GM12891 (cell line): ENCODE measurements around the gene PIN1.
"Not testable (repeated sequence)": the region's sequence is repeated elsewhere in the genome, so short reads cannot be mapped to it uniquely, and the experiment has no call there.

Source experiments
- DNase-seq: peaks from one replicate; pipeline ENCODE4 v3.0.0; 2011; ENCODE audit warnings: low spot score; ENCODE audit not compliant: insufficient read length
- FAIRE-seq: peaks from 2 replicates; lab custom pipeline; 2011; peaks lifted over from hg19 to GRCh38; lab: Jason Lieb, UNC
- PAX5 ChIP-seq: IDR thresholded peaks from 2 replicates; pipeline ENCODE4 v1.6.1; 2011; ENCODE audit warnings: low read length, moderate library complexity, mild to moderate bottlenecking; ENCODE audit not compliant: insufficient read depth, severe bottlenecking
- POLR2A ChIP-seq: IDR thresholded peaks from 2 replicates; pipeline ENCODE4 v1.6.1; 2011; ENCODE audit warnings: low read depth, low read length, control low read depth
- POLR2AphosphoS5 ChIP-seq: IDR thresholded peaks from 2 replicates; pipeline ENCODE4 v1.6.1; 2011; ENCODE audit warnings: low read depth, low read length, control low read depth
- POU2F2 ChIP-seq: IDR thresholded peaks from 2 replicates; pipeline ENCODE4 v1.6.1; 2011; ENCODE audit warnings: low read depth, mild to moderate bottlenecking, control low read depth, low read length, moderate library complexity
- SPI1 ChIP-seq: IDR thresholded peaks from 2 replicates; pipeline ENCODE4 v1.6.1; 2011; ENCODE audit warnings: low read depth, low read length, control low read depth
- TAF1 ChIP-seq: IDR thresholded peaks from 2 replicates; pipeline ENCODE4 v1.6.1; 2011; ENCODE audit warnings: low read depth, low read length, control low read depth

PIN1 gene

DNA sequence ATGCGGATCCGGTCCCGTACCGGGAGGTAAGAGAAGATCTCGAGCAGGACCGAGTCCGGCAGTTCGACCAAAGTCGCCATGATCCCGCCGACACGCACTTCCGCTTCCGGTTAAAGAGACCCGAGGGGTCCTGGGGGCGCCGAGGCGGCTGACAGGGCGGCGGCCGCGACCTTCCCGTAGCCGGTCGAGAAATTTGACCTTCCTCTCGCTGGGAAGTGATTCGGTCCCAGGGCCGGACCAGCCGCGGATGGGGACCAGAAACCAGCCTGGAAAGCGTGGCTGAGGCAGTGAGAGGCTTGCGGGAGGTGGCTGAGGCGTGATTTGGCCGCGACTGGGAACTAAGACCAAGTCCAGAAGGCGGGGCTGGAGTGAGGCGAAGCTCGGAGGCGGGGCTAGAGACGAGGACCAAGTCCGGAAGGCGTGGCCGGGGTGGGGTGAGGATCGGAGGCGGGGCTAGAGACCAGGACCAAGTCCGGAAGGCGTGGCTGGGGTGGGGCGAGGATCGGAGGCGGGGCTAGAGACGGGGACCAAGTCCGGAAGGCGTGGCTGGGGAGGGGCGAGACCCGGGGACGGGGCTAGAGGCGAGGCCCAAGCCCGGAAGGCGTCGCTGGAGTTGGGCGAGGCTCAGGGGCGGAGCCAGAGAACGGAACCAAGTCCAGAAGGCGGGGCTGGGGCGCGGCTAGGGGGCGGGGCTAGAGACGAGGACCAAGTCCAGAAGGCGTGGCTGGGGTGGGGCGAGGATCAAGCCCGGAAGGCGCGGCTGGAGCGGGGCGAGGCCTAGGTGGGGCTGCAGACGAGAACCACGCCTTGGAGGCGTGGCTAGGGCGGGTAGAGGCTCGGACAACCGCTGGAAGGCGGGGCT lies 16.2 kb upstream of the PIN1 start, which contains the start of gene FBXL12:
TSS of gene FBXL12 (minus strand) at position 346 of the 862 bp plus-strand sequence. CDS start at position 80, 266 bp downstream.
- DNase-seq (peak; percentile 88), FAIRE-seq (peak; percentile 99)
- TF ChIP-seq POLR2AphosphoS5 (peak; percentile 92), PAX5 (no peak), TAF1 (peak; percentile 69), SPI1 (peak; percentile 66), POLR2A (peak; percentile 91), POU2F2 (no peak)

- no peak for FAIRE-seq
- no peak for DNase-seq
- no peak for TF ChIP-seq POLR2AphosphoS5
- no peak for TF ChIP-seq SPI1
- TF ChIP-seq POU2F2: no peak
- no peak for TF ChIP-seq TAF1
- no peak for TF ChIP-seq POLR2A
- no peak for TF ChIP-seq PAX5
These were observed 15.6 kb upstream of the PIN1 start for GRCh38 chr19:9819596-9819909.

- DNase-seq, FAIRE-seq: not testable (repeated sequence)
These were observed 15.1 kb upstream of the PIN1 start for GRCh38 chr19:9820034-9820433.

DNA sequence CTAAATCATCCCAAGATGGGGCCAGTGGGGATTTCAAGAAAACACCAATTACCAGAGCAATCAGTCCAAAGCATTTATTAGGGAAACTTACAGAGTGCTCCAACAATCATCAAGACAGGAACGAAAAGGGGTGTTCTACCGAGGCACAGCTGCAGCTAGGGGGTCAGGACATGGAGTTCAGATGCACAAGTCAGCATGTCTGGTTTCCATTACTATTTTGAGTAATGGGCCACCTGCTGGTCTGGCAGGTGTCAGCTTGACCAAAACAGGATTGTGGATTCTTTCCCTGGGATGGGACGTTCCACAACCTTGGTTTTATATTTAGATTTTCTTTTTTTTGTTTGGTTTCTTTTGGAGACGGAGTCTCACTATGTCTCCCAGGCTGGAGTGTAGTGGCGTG lies 11.3 kb upstream of the PIN1 start:
- DNase-seq: no peak
- no peak for FAIRE-seq
- TF ChIP-seq PAX5 (no peak), POU2F2 (no peak)

- FAIRE-seq: peak; percentile 99
- TF ChIP-seq SPI1 (no peak), PAX5 (no peak), POU2F2 (no peak; the same call in 1 of the 2 replicates), POLR2A (peak; percentile 94), POLR2AphosphoS5 (peak; percentile 90), TAF1 (peak; percentile 69; the same call in 1 of the 2 replicates)
These were observed 7.6 kb upstream of the PIN1 start, which contains the start of gene UBL5 for GRCh38 chr19:9827289-9828238. TSS of gene UBL5 (plus strand) at chr19:9827918. CDS start at chr19:9828338, 420 bp downstream.

GRCh38 chr19:9828551-9829063 lies 6.5 kb upstream of the PIN1 start:
- TF ChIP-seq SPI1 (no peak), POLR2AphosphoS5 (no peak), PAX5 (no peak), TAF1 (no peak), POU2F2 (no peak), POLR2A (no peak)
- DNase-seq (no peak), FAIRE-seq (no peak)

More at GRCh38 chr19:9827289-9828238, 7.6 kb upstream of the PIN1 start, which contains the start of gene UBL5:
- peak; percentile 95 for DNase-seq

GRCh38 chr19:9834307-9834725 lies 802 bp upstream of the PIN1 start:
- DNase-seq (no peak), FAIRE-seq (no peak)
- TF ChIP-seq TAF1 (no peak), POLR2AphosphoS5 (no peak), POU2F2 (no peak), PAX5 (no peak), POLR2A (no peak), SPI1 (no peak)

- TF ChIP-seq TAF1: no peak
- no peak for TF ChIP-seq PAX5
- no peak for DNase-seq
- no peak for FAIRE-seq
These were observed 410 bp downstream of the PIN1 start for GRCh38 chr19:9835507-9835949.

GRCh38 chr19:9836021-9836420 lies 903 bp downstream of the PIN1 start:
- DNase-seq (no peak), FAIRE-seq (peak; percentile 16)
- TF ChIP-seq POLR2AphosphoS5: no peak
- no peak for TF ChIP-seq PAX5
- no peak for TF ChIP-seq POU2F2
- no peak for TF ChIP-seq TAF1
- TF ChIP-seq POLR2A: no peak
- no peak for TF ChIP-seq SPI1
